ENCODE data around the gene ZNF215.
"Not testable (repeated sequence)": the region's sequence is repeated elsewhere in the genome, so short reads cannot be mapped to it uniquely, and the experiment has no call there.

ZNF215 gene

DNA sequence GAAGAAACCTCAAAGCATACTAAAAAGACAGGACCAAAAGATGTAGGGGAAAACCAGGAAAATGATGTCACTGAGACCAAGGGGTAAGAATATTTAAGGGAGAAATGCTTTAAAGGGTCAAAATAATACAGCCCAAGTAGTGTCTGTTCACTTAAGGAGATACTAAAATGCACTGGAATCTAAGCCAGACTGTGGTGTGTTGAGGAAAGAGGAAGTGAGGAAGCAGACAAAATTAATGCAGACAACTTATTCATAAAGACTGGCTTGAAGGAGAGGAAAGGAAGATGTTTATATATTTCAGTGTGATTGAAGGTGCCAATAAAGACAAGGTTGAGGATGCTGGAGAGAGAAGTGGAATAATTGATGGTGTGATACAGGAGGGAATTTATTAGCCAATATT lies 15.7 kb downstream of the ZNF215 start:
- no peak for DNase-seq (ENCODE audit: low read depth)

- no peak for DNase-seq (ENCODE audit: low read depth)
These were observed 16.9 kb downstream of the ZNF215 start for GRCh38 chr11:6943131-6943530.

GRCh38 chr11:6954248-6954647 lies 28.0 kb downstream of the ZNF215 start:
- DNase-seq (ENCODE audit: low read depth) = not testable (repeated sequence)

- no peak for DNase-seq (ENCODE audit: low read depth)
These were observed 35.9 kb downstream of the ZNF215 start for GRCh38 chr11:6962141-6962540.

DNA sequence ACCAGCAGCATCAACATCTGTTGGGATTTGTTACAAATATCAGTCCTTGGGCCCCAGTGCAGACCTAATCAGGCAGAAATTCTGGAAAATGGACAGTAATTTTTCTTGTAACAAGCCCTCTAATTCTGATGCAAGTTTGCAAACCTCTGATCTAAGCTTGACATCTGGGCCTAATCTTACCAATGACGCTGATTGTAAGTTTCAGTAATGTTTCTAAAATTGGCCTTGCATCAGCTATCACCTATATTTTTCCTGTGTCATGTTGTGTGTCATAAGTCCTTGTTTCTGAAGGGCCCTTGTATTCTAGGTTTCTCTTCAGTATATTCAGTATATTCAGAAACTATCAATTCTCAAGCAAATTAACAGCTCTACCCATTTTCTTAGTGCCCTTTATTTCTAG lies 36.4 kb downstream of the ZNF215 start:
- no peak for DNase-seq (ENCODE audit: low read depth)

- DNase-seq (ENCODE audit: low read depth) = no peak
These were observed 42.6 kb downstream of the ZNF215 start for GRCh38 chr11:6968816-6969215.

GRCh38 chr11:6969854-6970253 lies 43.6 kb downstream of the ZNF215 start:
- not testable (repeated sequence) for DNase-seq (ENCODE audit: low read depth)

- DNase-seq (ENCODE audit: low read depth) = no peak
These were observed 53.1 kb downstream of the ZNF215 start for GRCh38 chr11:6979365-6979764.

- DNase-seq (ENCODE audit: low read depth) = no peak
These were observed 60.3 kb downstream of the ZNF215 start for GRCh38 chr11:6986487-6986886.

DNA sequence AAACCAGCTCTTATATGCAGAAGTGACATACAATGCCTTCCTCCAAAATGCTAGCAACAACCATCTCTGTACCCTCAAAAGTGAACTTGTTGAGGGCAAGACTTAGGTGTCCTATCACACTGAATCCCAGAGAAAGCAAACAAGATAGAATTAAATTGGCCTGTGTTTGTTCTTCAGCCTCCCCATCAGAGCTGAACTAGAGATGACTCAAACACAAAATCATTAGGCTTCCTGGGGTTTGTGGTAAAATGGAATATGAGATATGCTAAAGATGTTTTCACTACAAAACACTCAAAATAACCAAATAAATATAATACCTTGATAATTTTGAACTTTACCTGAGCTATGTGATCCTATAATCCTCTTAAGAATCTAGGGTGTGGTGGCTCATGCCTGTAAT lies 62.3 kb downstream of the ZNF215 start:
- no peak for DNase-seq (ENCODE audit: low read depth)

- no peak for DNase-seq (ENCODE audit: low read depth)
These were observed 65.0 kb downstream of the ZNF215 start for GRCh38 chr11:6991227-6991626.

GRCh38 chr11:6992026-6992425 lies 65.8 kb downstream of the ZNF215 start:
- DNase-seq (ENCODE audit: low read depth) = no peak

GRCh38 chr11:6992457-6993417 lies 66.5 kb downstream of the ZNF215 start:
- DNase-seq (ENCODE audit: low read depth) = no peak

DNA sequence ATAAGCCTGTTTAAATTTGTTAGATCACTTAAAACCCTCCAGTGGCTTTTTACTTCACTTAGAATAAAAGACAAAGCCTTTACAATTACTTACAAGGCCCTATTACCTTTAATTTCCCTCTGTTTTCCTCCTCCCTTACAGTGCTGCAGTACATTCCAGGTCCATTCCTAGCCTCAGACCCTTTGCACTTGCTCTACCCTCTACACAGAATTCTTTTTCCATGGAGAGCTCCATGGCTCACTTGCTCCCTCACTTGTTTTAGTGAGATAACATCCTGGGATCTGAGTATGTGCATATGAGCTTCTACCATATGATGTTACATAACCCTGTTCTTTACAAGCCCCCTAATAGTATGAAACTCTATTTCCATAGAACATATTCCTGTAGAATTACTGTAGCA lies 69.5 kb downstream of the ZNF215 start:
- no peak for DNase-seq (ENCODE audit: low read depth)

DNA sequence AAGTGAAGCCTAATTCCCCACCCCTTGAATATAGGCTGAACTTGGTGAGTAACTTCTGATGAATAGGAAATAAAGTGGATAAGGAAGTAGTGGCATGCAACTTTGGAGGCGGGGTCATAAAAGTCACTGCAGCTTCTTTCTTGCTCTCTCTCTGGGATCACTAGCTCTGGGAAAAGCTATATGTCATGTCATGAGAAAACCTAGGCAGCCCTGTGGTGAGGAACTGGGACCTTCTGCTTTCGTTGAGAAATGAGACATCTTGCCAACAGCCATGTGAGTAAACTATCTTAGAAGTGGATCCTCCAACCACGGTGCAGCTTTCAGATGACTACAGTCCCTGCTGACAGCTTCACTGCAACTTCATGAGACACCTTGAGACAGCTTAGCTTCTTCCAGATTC lies 78.3 kb downstream of the ZNF215 start:
- no peak for DNase-seq (ENCODE audit: low read depth)
